GM10847 (cell line): ENCODE results near the gene EXOSC10.

Source experiments
- POLR2A ChIP-seq: IDR thresholded peaks from 2 replicates; pipeline ENCODE4 v1.6.1; 2011; ENCODE audit not compliant: insufficient read length; ENCODE audit errors: extremely low read depth

Gene EXOSC10

GRCh38 chr1:11019971-11020370, 79.7 kb downstream of the EXOSC10 start:
- no peak for TF ChIP-seq POLR2A
